NCI-H2196 treated with DMSO at 0.1 percent for 48 hours (cell line): ENCODE measurements around the gene POLR1H.
A peak's percentile ranks its signal among the peaks of the same experiment; 100 is the strongest.

ENCODE experiments used
- DNase-seq: peaks from one replicate; lab custom pipeline; 2025; ENCODE audit not compliant: unreplicated experiment; lab: John Stamatoyannopoulos, UW

Gene POLR1H

GRCh38 chr6:30093951-30094661, 33.0 kb downstream of the POLR1H start:
- DNase-seq, result no peak

GRCh38 chr6:30096829-30097228, 35.8 kb downstream of the POLR1H start:
- DNase-seq, result no peak

GRCh38 chr6:30097902-30098768, 37.1 kb downstream of the POLR1H start:
- DNase-seq, result no peak

- no peak for DNase-seq
Observed at GRCh38 chr6:30100154-30100553, 39.1 kb downstream of the POLR1H start.

GRCh38 chr6:30100585-30101443, 39.7 kb downstream of the POLR1H start:
- no peak for DNase-seq

GRCh38 chr6:30101444-30102413, 40.7 kb downstream of the POLR1H start:
- peak; percentile 49 for DNase-seq

GRCh38 chr6:30102414-30102969, 41.4 kb downstream of the POLR1H start:
- DNase-seq, result no peak

- peak; percentile 74 for DNase-seq
Observed at GRCh38 chr6:30102970-30103871, 42.2 kb downstream of the POLR1H start.

GRCh38 chr6:30103872-30104179, 42.8 kb downstream of the POLR1H start:
- no peak for DNase-seq

- DNase-seq, result no peak
Observed at GRCh38 chr6:30104661-30105060, 43.6 kb downstream of the POLR1H start.

- DNase-seq, result no peak
Observed at GRCh38 chr6:30111266-30111856, 50.3 kb downstream of the POLR1H start.

- DNase-seq, result no peak
Observed at GRCh38 chr6:30112402-30112994, 51.4 kb downstream of the POLR1H start.

GRCh38 chr6:30113003-30113759, 52.1 kb downstream of the POLR1H start, which contains the start of gene TRIM31:
TRIM31 (minus strand) TSS chr6:30113090; CDS start chr6:30112805, 285 bp downstream.
- DNase-seq, result no peak

- no peak for DNase-seq
Observed at GRCh38 chr6:30113841-30114240, 52.8 kb downstream of the POLR1H start.
